SK-N-SH (cell line): Measurements from ENCODE around the gene TCF25. TPM values are rescaled to one million over a fixed set of nuclear protein-coding genes. Genes with fewer than 3 reads are reported as not detected.

ENCODE experiments used
- CTCF ChIA-PET: fragments of 300-600, 350-600 bp; formaldehyde crosslinking; extraction: SDS; loops from one replicate; lab custom pipeline; 2021; lab: Yijun Ruan, JAX
- POLR2A ChIA-PET: fragments of 350-600 bp; sonication (Branson Sonifier 250); formaldehyde crosslinking; extraction: SDS; loops from one replicate; lab custom pipeline; 2020; ENCODE audit warnings: antibody characterized with exemption, inconsistent platforms; lab: Yijun Ruan, JAX
- DNase-seq: peaks from one replicate; pipeline ENCODE4 v3.0.0; 2012
- H2AFZ ChIP-seq: fragments of 200-600 bp; sonication (generic); 2 replicates; pipeline ENCODE4 v1.8.1; 2016; ENCODE audit warnings: antibody characterized with exemption, mild to moderate bottlenecking, low read depth
- H3F3A ChIP-seq: fragments of 200-600 bp; sonication (generic); replicated peaks from 2 replicates; pipeline ENCODE3; 2016; ENCODE audit warnings: antibody characterized with exemption, mild to moderate bottlenecking; ENCODE audit not compliant: insufficient read depth
- H3K27ac ChIP-seq, 2 experiments: fragments of 200-500 bp in 1 of 2; fragments of 200-600 bp in 1 of 2; sonication (Bioruptor generic) in 1 of 2; sonication (generic), shearing (Covaris generic) in 1 of 2; 2 replicates each; pipeline versions ENCODE4 v1.5.1 to v1.6.1; 2014 to 2016; ENCODE audit warnings: low read depth in 2 of 2, inconsistent platforms in 1 of 2, low read length in 1 of 2, mild to moderate bottlenecking in 1 of 2, mixed read lengths in 1 of 2
- H3K27me3 ChIP-seq: fragments of 200-600 bp; sonication (generic), shearing (Covaris generic); 2 replicates; pipeline ENCODE4 v1.6.1; 2016; ENCODE audit warnings: mixed run types; ENCODE audit not compliant: insufficient read depth
- H3K36me3 ChIP-seq, 2 experiments: fragments of 200-500 bp in 1 of 2; fragments of 200-600 bp in 1 of 2; sonication (Bioruptor generic) in 1 of 2; sonication (generic) in 1 of 2; replicated peaks in 1 of 2; 2 replicates each; pipeline versions ENCODE3 to v1.5.1; 2014 to 2016; ENCODE audit warnings: low read length in 1 of 2, mild to moderate bottlenecking in 1 of 2; ENCODE audit not compliant: insufficient read depth in 2 of 2, control insufficient read depth in 1 of 2
- H3K4me1 ChIP-seq, 2 experiments: fragments of 200-500 bp in 1 of 2; fragments of 200-600 bp in 1 of 2; sonication (Bioruptor generic) in 1 of 2; sonication (generic), shearing (Covaris generic) in 1 of 2; 2 replicates each; pipeline versions ENCODE4 v1.5.1 to v1.6.1; 2014 to 2016; ENCODE audit warnings: low read depth in 1 of 2, low read length in 1 of 2, mixed run types in 1 of 2; ENCODE audit not compliant: insufficient read depth in 2 of 2, control insufficient read depth in 1 of 2
- H3K4me2 ChIP-seq: fragments of 200-600 bp; sonication (generic), shearing (Covaris generic); 2 replicates; pipeline ENCODE4 v1.6.1; 2017; ENCODE audit warnings: mixed run types
- H3K4me3 ChIP-seq, 2 experiments: fragments of 200-500 bp in 1 of 2; fragments of 200-600 bp in 1 of 2; sonication (Bioruptor generic) in 1 of 2; sonication (generic), shearing (Covaris generic) in 1 of 2; 2 replicates each; pipeline versions ENCODE4 v1.5.1 to v1.8.1; 2014 to 2016; ENCODE audit warnings: low read depth in 2 of 2, inconsistent platforms in 1 of 2, low read length in 1 of 2, mild to moderate bottlenecking in 1 of 2, mixed read lengths in 1 of 2, moderate library complexity in 1 of 2
- H3K79me2 ChIP-seq: fragments of 200-600 bp; sonication (generic); 2 replicates; pipeline ENCODE4 v1.8.1; 2017; ENCODE audit warnings: mild to moderate bottlenecking; ENCODE audit not compliant: insufficient read depth
- H3K9ac ChIP-seq: fragments of 200-600 bp; sonication (generic); 2 replicates; pipeline ENCODE4 v1.6.1; 2017; ENCODE audit warnings: mixed run types
- H3K9me2 ChIP-seq: fragments of 200-600 bp; sonication (generic); 2 replicates; pipeline ENCODE4 v1.6.1; 2017; ENCODE audit warnings: mixed run types
- H3K9me3 ChIP-seq: fragments of 200-600 bp; sonication (generic); 2 replicates; pipeline ENCODE4 v1.6.1; 2017; ENCODE audit warnings: mixed run types, mild to moderate bottlenecking, moderate library complexity
- H4K20me1 ChIP-seq: fragments of 200-600 bp; sonication (generic); 2 replicates; pipeline ENCODE4 v1.6.1; 2017; ENCODE audit warnings: mild to moderate bottlenecking, mixed run types; ENCODE audit not compliant: insufficient read depth
- CHD2 ChIP-seq: fragments of 150-350 bp; IDR thresholded peaks from 2 replicates; pipeline ENCODE4 v1.6.1; 2018; ENCODE audit warnings: low read length; ENCODE audit not compliant: partially characterized antibody
- EP300 ChIP-seq, 2 experiments: IDR thresholded peaks; 2 replicates each; pipeline versions ENCODE4 v1.4.0 to v1.6.1; 2012; ENCODE audit warnings: borderline replicate concordance in 1 of 2, low read depth in 1 of 2, low read length in 1 of 2
- FOSL2 ChIP-seq: IDR thresholded peaks from 2 replicates; pipeline ENCODE4 v1.4.0; 2012; ENCODE audit warnings: low read depth, mild to moderate bottlenecking, moderate library complexity, borderline replicate concordance
- FOXM1 ChIP-seq: IDR thresholded peaks from 2 replicates; pipeline ENCODE4 v1.4.0; 2012; ENCODE audit warnings: low read depth, mild to moderate bottlenecking
- GABPA ChIP-seq: IDR thresholded peaks from 2 replicates; pipeline ENCODE4 v1.4.0; 2012; ENCODE audit warnings: low read depth, mild to moderate bottlenecking
- NRF1 ChIP-seq: IDR thresholded peaks from 2 replicates; pipeline ENCODE4 v1.6.1; 2012; ENCODE audit warnings: low read depth, mild to moderate bottlenecking, low read length
- POLR2AphosphoS5 ChIP-seq: IDR thresholded peaks from 2 replicates; pipeline ENCODE4 v1.6.1; 2012; ENCODE audit warnings: low read depth, low read length
- RAD21 ChIP-seq: IDR thresholded peaks from 2 replicates; pipeline ENCODE4 v1.6.1; 2012; ENCODE audit warnings: mild to moderate bottlenecking, low read length
- RXRA ChIP-seq: IDR thresholded peaks from 2 replicates; pipeline ENCODE4 v1.4.0; 2012; ENCODE audit warnings: low read depth, mild to moderate bottlenecking, borderline replicate concordance
- SIN3A ChIP-seq: IDR thresholded peaks from 2 replicates; pipeline ENCODE4 v1.6.1; 2012; ENCODE audit warnings: low read depth, mild to moderate bottlenecking, low read length, moderate library complexity, borderline replicate concordance
- TAF1 ChIP-seq: IDR thresholded peaks from 2 replicates; pipeline ENCODE4 v1.6.1; 2012; ENCODE audit warnings: low read depth, mild to moderate bottlenecking, low read length, moderate library complexity, borderline replicate concordance
- TCF12 ChIP-seq: IDR thresholded peaks from 2 replicates; pipeline ENCODE4 v1.4.0; 2012
- TEAD4 ChIP-seq: IDR thresholded peaks from 2 replicates; pipeline ENCODE4 v1.4.0; 2012; ENCODE audit warnings: mild to moderate bottlenecking, borderline replicate concordance; ENCODE audit not compliant: insufficient read depth
- YY1 ChIP-seq: IDR thresholded peaks from 2 replicates; pipeline ENCODE4 v1.4.0; 2012; ENCODE audit warnings: low read depth, mild to moderate bottlenecking
- whole genome bisulfite sequencing: methylation state at CpG from one replicate; pipeline ENCODE4 v1.1.6; 2017; ENCODE audit warnings: low lambda C conversion rate; 5-methylcytosine and 5-hydroxymethylcytosine counted together
- polyA plus RNA-seq, 3 experiments: library from polyadenylated mRNA; depleted of rRNA; stranded (reverse); fragments of >200 nt; gene quantifications; 2 replicates each; pipeline ENCODE4 v1.2.3, GENCODE V29; 2012
- TF ChIP-seq, protein P1 (sequence below): fragments of 150-350 bp; IDR thresholded peaks from 2 replicates; pipeline ENCODE4 v1.6.1; 2016; ENCODE audit warnings: mild to moderate bottlenecking, low read depth, low read length
- TF ChIP-seq, protein P2 (sequence below): IDR thresholded peaks from 2 replicates; pipeline ENCODE4 v1.6.1; 2012; ENCODE audit warnings: mild to moderate bottlenecking, low read depth, low read length, moderate library complexity

TCF25 gene
- polyA plus RNA-seq, 1 of the 3 experiments (the other 2 are of a cell fraction): 208 TPM

- no peak overlapping the region for H3K4me3 ChIP-seq
- no peaks in the 10 kb centered on the region for H3K9me3 ChIP-seq
- H3K4me1 ChIP-seq: no peaks in the 10 kb centered on the region
- no peak overlapping the region for H3K9ac ChIP-seq
- no peaks in the 10 kb centered on the region for H3K9me2 ChIP-seq
- no peak overlapping the region for H2AFZ ChIP-seq
- H3K27me3 ChIP-seq: no peaks in the 10 kb centered on the region
- no peaks in the 10 kb centered on the region for H3K36me3 ChIP-seq
- no peak for TF ChIP-seq EP300 (IDR thresholded peaks at IDR 0.05; ENCODE audit: borderline replicate concordance in 1 of 2, low read depth in 1 of 2, low read length in 1 of 2)
- no peak for TF ChIP-seq CHD2
- no peak for TF ChIP-seq GABPA
- no peak for TF ChIP-seq POLR2AphosphoS5
- TF ChIP-seq RXRA: no peak
- TF ChIP-seq, protein P1, sequence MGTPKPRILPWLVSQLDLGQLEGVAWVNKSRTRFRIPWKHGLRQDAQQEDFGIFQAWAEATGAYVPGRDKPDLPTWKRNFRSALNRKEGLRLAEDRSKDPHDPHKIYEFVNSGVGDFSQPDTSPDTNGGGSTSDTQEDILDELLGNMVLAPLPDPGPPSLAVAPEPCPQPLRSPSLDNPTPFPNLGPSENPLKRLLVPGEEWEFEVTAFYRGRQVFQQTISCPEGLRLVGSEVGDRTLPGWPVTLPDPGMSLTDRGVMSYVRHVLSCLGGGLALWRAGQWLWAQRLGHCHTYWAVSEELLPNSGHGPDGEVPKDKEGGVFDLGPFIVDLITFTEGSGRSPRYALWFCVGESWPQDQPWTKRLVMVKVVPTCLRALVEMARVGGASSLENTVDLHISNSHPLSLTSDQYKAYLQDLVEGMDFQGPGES: no peak
- no peak for TF ChIP-seq FOXM1
- TF ChIP-seq TAF1: no peak
- no peak for TF ChIP-seq SIN3A
- TF ChIP-seq YY1: no peak
- no peak for TF ChIP-seq TEAD4
- TF ChIP-seq NRF1: no peak
- TF ChIP-seq TCF12: no peak
- TF ChIP-seq FOSL2: no peak
- no peak for TF ChIP-seq RAD21
- TF ChIP-seq, protein P2, sequence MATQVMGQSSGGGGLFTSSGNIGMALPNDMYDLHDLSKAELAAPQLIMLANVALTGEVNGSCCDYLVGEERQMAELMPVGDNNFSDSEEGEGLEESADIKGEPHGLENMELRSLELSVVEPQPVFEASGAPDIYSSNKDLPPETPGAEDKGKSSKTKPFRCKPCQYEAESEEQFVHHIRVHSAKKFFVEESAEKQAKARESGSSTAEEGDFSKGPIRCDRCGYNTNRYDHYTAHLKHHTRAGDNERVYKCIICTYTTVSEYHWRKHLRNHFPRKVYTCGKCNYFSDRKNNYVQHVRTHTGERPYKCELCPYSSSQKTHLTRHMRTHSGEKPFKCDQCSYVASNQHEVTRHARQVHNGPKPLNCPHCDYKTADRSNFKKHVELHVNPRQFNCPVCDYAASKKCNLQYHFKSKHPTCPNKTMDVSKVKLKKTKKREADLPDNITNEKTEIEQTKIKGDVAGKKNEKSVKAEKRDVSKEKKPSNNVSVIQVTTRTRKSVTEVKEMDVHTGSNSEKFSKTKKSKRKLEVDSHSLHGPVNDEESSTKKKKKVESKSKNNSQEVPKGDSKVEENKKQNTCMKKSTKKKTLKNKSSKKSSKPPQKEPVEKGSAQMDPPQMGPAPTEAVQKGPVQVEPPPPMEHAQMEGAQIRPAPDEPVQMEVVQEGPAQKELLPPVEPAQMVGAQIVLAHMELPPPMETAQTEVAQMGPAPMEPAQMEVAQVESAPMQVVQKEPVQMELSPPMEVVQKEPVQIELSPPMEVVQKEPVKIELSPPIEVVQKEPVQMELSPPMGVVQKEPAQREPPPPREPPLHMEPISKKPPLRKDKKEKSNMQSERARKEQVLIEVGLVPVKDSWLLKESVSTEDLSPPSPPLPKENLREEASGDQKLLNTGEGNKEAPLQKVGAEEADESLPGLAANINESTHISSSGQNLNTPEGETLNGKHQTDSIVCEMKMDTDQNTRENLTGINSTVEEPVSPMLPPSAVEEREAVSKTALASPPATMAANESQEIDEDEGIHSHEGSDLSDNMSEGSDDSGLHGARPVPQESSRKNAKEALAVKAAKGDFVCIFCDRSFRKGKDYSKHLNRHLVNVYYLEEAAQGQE: no peak
- no peak for DNase-seq
- POLR2A ChIA-PET: no interaction called here
- H3K4me2 ChIP-seq: no peak overlapping the region
- H3F3A ChIP-seq: no peaks in the 10 kb centered on the region
- H3K79me2 ChIP-seq: no peaks in the 10 kb centered on the region
- CTCF ChIA-PET: interaction anchor here (1.0 kb wide), 1 partner anchor 10 kb away, joined by 3 read pairs; no protein-coding TSS in a partner anchor
- H4K20me1 ChIP-seq: no peaks in the 10 kb centered on the region
- no peak overlapping the region for H3K27ac ChIP-seq
- 92% methylated on average over 13 of the region's 26 CpGs for WGBS
Observed at GRCh38 chr16:89855301-89855945, 18.0 kb upstream of the TCF25 start.
